Measurements from ENCODE around the gene ZIC5. TPM values are rescaled to one million over a fixed set of nuclear protein-coding genes. Genes with fewer than 3 reads are reported as not detected.

Gene ZIC5
- total RNA-seq, 1 experiment from 2014 or later, result 1.2 TPM

DNA sequence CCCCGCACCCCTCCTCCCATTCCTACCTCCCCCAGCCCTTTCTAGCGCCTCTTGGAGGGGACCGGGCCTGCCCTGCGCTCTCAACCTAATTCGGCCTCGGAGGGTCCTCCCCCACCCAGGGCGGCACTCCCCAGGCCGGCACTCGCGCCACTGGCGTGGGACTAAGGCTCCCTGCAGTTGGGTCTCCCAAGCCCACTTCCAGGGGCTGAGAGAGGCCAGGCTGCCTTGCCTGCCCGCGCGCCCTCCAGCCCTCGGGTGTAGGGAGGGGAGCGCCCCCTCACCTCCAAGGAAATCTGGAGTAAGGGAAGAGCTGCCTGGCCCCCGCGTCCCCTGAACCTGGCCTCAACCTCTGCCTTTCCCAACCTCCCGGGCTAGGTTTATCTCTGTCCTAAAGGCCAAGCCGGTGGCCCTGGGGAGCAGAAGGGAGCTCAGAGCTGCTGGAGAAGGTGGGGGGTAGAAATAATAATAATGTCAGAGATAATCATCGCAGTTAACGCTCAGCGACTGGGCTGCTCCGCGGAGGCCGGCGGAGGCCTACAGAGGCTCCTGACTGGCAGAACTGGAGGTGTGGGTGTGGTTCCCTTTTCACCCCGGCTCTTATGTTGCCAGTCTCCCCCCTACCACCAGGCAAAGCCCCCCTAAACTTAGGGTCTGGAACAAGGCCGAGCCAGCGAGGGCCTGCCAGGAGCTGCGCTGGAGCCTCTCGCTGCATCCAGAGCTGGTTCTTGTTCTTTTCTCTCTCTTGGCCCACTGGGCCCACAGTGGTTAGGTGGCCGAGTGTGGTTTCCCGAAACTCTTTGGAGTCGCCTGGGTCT lies 19.7 kb upstream of the ZIC5 start:
- Histone ChIP-seq H3K9me3 (replicated peaks) (no peaks in the 10 kb centered on the region), H3K36me3 (no peaks in the 10 kb centered on the region), H3K27ac (no peak overlapping the region), H3K4me3 (no peak overlapping the region), H3K4me1 (peaks cover 12% of the 10 kb centered on the region; the same call in 1 of the 2 replicates), H3K27me3 (no peaks in the 10 kb centered on the region)
- DNase-seq, result no peak

DNA sequence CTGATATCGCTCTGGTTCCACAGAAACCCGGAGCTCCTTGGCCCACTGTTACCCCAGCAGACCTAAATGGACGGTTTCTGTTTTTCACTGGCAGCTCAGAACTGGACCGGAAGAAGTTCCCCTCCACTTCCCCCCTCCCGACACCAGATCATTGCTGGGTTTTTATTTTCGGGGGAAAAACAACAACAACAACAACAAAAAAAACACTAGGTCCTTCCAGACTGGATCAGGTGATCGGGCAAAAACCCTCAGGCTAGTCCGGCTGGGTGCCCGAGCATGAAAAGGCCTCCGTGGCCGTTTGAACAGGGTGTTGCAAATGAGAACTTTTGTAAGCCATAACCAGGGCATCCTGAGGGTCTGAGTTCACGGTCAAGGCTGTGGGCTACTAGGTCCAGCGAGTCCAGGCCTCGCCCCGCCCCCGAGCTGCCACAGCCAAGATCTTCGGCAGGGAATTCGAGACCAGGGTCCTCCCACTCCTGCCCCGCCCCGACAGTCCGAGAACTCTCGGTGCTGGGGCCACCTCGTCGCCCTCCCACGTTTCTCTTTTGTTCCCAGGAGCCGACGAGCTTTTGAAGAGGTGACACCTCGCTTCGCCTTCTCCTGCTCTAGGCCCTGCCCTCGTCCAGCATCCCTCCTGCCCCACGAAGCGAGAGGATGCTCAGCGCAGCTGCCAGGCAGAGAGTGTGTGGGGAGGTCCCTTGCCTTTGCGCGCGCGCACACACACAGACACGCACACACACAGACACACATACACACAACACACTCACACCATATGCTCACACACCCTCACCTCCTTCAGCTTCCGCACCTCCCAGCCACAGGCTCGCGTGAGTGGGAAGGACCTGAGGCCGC lies 18.8 kb upstream of the ZIC5 start:
- no peak for DNase-seq
- Histone ChIP-seq H3K4me1 (peaks cover 12% of the 10 kb centered on the region; the same call in 1 of the 2 replicates), H3K27ac (no peak overlapping the region), H3K27me3 (no peaks in the 10 kb centered on the region), H3K9me3 (replicated peaks) (no peaks in the 10 kb centered on the region), H3K36me3 (no peaks in the 10 kb centered on the region), H3K4me3 (no peak overlapping the region)

DNA sequence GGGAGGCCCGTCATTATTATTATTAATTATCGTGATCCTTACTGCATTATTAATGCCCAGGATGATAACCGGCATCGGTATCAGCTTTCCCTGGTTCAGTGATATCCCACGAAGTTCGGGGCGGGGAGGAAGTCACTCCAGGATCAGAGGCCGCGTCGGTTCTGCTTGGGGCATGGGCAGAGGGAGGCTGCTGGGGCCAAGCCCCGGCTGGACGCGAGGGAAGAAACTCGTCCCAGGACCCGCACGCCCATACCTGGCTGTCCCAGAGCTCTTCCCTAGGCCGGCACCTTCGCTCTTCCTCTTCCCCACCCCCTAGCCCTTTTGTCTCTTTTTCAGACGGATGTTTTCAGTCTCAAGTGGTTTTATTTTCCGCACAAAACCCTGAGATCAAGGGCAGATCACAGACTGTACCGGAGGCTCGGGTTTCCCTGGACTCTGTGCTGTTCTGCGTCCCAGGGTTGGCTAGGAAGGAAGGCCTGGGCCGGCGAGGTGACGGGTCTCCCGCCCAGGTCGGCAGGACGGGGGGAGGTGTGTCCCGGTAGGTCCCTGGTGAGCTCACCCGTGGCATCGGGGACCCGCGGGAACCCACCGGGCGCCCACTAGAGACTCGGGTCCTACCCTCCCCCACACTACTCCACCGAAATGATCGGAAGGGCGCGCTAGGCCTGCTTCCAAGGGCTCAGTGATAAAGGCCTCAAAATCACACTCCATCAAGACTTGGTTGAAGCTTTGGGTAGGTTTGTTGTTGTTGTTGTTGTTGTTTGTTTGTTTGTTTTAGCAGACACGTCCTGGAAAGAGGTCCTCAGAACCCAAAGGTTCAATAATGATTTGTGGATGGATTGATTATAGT lies 17.9 kb upstream of the ZIC5 start:
- Histone ChIP-seq H3K9me3 (replicated peaks) (no peaks in the 10 kb centered on the region), H3K4me1 (peaks cover 12% of the 10 kb centered on the region; the same call in 1 of the 2 replicates), H3K36me3 (no peaks in the 10 kb centered on the region), H3K27me3 (no peaks in the 10 kb centered on the region), H3K4me3 (no peak overlapping the region), H3K27ac (no peak overlapping the region)
- no peak for DNase-seq

DNA sequence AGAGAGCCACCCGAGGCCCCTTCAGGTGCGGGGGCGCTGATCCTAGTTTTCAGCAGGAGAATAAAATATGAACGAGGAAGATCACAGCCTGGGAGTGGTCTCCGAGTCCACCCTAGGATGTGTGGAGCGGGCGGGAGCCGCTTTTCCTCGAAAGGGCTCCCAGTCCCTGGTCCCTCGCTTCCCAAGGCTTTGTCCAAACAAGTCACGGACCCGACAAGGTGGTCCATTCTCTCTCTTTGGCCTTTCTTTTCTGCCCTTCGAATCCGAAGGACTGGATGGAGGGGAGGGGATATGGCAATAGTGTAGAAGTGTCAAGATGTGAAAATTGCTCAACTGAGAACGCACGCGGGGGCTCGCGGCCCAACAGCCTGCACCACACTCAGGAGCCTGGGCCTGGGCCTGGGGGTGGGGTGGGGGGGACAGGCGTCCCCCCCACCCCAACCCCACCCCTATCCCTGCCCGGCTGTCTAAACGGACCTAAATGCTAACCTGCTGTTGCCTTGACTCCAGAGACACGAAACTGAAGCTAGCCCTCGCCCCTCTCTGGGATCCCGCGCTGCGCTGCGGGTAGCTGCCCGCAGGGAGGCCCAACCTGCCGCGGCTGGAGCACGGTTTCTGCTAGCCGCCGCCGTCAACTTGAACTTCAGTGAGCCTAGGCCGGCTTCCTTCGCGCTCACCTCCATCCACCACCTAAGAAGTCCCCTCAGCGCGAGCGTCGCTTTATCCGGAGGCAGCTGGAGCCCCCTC lies 17.1 kb upstream of the ZIC5 start:
- H3K9me3 ChIP-seq (replicated peaks), result no peaks in the 10 kb centered on the region
- DNase-seq, result no peak
- no peaks in the 10 kb centered on the region for H3K27me3 ChIP-seq
- H3K27ac ChIP-seq, result no peak overlapping the region
- no peak overlapping the region for H3K4me3 ChIP-seq
- no peaks in the 10 kb centered on the region for H3K36me3 ChIP-seq
- H3K4me1 ChIP-seq, result peaks cover 12% of the 10 kb centered on the region; the same call in 1 of the 2 replicates

DNA sequence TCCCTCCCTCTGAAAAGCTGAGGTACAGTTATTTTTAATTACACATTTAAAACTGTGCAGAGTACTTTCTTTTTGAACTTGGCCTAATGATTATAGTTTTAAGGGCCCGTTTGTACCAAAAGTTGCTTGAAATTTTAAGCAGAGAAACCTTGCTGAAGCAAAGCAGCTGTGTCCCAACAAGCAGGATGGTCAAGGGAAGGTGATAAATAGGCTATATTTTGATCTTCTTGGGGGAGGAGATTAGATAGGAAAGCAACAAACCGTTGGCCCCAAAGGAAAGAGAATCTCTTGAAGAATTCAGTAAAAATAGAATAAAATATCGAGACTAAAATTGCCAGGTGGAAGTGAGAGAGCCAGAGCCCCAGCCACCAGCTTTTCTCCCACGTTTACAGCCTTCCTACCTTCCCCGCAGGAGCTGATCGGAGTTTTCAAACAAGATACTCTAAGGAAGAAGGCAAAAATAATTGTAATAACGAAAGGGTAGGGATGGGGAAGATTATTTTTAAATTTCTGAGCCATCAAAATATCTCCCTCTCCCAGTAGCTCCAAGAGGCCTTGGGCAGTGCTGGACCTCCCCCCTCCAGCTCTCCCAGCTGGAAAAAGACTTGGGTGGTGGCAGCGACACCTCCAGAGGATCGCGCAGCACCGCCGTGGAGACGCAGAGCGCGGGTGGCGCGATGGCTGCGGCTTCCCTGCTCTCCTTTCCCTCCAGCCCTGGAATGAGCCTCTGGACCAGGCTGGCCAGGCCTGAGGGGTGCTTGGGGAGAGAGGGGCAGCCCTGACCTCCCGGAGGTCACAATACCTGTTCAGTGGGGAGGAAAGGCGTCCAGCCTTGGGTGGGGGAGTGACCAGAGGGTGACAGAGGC lies 15.8 kb upstream of the ZIC5 start:
- Histone ChIP-seq H3K4me3 (no peak overlapping the region), H3K36me3 (no peaks in the 10 kb centered on the region), H3K4me1 (0 out of 2 replicates have a peak, but pooled peaks cover 2% of the 10 kb centered on the region), H3K27ac (no peak overlapping the region), H3K9me3 (replicated peaks) (no peaks in the 10 kb centered on the region), H3K27me3 (no peaks in the 10 kb centered on the region)
- DNase-seq, result no peak

DNA sequence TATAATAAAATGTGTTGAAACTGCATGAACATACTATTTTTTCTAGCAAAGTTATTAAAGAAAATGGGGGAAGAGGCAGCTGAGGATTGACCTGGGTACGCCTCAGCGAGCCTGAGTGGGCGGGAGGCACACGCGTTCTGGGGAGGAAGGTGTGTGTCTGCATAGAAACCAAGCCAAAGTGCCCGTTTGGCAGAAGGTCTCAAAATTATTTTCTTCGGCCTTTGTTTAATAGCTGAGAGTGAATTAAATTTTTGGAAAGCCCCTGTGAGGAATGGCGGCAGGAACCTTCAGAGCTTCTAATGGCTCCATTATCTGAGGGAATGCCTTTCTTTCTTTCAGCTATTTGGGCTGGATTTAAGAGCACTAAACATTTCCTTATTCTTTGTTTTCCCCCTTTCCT lies 15.2 kb upstream of the ZIC5 start:
- no peaks in the 10 kb centered on the region for H3K9me3 ChIP-seq (replicated peaks)
- H3K4me1 ChIP-seq, result no peaks in the 10 kb centered on the region
- no peak overlapping the region for H3K4me3 ChIP-seq
- H3K27me3 ChIP-seq, result no peaks in the 10 kb centered on the region
- no peak overlapping the region for H3K27ac ChIP-seq
- no peak for DNase-seq
- no peaks in the 10 kb centered on the region for H3K36me3 ChIP-seq

DNA sequence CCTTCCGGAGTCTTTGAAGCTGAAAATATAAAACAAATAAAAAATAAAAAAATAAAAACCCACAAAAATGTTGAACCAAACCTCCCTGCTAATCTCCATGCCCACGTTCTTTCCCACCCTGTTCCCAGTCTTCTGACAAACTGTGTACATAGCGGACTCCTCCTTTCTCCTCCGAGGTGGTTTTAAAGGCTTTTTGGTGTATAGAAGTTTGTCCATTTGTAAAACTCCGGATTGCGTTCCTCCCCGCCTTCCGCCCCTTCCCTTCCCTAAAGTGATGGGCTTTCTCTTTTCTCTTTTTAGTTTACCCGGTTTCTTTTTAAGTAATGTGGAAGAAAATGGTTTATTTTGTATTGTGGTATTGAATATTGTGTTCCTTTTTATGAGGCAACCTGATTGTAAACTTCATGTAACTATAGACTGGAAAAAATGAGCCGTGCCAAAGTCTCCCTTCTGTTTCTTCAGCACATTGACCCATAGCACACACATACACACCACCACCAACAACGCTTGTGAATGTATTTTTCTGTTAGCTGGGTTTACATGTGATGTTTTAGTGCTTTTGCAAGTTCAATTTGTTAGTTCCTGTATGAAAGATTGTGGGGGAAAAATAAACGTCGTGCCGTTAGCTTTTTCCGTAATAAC lies 14.4 kb upstream of the ZIC5 start:
- Histone ChIP-seq H3K4me1 (no peaks in the 10 kb centered on the region), H3K27me3 (no peaks in the 10 kb centered on the region), H3K9me3 (replicated peaks) (no peaks in the 10 kb centered on the region), H3K27ac (no peak overlapping the region), H3K36me3 (no peaks in the 10 kb centered on the region), H3K4me3 (no peak overlapping the region)
- no peak for DNase-seq

DNA sequence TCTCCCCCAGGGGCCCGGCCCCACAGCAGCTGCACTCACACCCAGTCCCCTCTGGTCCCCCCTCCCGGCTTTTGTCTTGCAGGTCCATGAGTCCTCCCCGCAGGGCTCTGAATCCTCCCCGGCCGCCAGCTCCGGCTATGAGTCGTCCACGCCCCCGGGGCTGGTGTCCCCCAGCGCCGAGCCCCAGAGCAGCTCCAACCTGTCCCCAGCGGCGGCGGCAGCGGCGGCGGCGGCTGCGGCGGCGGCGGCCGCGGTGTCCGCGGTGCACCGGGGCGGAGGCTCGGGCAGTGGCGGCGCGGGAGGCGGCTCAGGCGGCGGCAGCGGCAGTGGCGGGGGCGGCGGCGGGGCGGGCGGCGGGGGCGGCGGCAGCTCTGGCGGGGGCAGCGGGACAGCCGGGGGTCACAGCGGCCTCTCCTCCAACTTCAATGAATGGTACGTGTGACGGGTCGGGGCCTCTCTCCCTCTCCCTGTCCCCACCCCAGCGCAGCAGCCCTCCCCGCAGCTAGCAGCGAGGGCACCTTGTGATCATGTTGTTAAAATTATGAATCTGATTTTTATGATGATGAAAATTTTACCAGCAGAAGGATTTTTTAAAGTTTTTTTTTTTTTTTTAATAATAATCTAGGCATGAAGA lies 13.8 kb upstream of the ZIC5 start:
- Histone ChIP-seq H3K4me1 (no peaks in the 10 kb centered on the region), H3K27ac (no peak overlapping the region), H3K4me3 (no peak overlapping the region), H3K36me3 (no peaks in the 10 kb centered on the region), H3K9me3 (replicated peaks) (no peaks in the 10 kb centered on the region), H3K27me3 (no peaks in the 10 kb centered on the region)
- DNase-seq, result no peak

DNA sequence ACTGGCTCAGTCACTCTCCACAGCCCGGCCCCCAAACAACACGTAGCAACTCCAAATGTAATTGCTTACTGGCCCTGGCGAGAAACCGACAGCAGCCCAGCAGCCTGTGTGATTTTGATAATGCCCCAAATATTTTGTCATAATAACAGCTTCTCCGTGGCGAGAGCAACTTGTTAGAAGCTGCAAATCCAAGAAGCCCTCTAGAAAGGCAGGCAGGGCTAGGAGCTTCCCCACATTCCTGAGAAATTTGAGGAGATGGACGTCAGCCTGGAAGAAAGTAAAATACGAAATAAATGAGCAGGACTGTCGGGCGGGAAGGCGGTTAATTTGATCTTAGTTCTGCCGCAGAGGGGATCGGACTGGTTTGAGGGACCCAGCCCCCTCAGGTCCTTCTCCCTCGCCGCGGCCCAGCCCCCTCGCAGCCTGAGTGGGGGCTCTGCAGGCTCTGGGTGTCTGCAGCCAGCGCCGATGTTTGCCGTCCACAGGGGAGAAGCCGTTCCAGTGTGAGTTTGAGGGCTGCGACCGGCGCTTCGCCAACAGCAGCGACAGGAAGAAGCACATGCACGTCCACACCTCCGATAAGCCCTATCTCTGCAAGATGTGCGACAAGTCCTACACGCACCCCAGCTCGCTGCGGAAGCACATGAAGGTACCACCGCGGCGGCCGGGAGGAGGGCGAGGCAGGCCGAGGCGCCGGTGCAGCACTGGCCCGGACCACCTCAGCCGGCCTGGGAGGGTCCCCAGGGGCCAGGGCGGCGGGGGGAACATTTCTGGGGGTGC lies 13.1 kb upstream of the ZIC5 start:
- Histone ChIP-seq H3K36me3 (no peaks in the 10 kb centered on the region), H3K4me3 (no peak overlapping the region), H3K4me1 (no peaks in the 10 kb centered on the region), H3K27ac (no peak overlapping the region), H3K27me3 (no peaks in the 10 kb centered on the region), H3K9me3 (replicated peaks) (no peaks in the 10 kb centered on the region)
- no peak for DNase-seq

DNA sequence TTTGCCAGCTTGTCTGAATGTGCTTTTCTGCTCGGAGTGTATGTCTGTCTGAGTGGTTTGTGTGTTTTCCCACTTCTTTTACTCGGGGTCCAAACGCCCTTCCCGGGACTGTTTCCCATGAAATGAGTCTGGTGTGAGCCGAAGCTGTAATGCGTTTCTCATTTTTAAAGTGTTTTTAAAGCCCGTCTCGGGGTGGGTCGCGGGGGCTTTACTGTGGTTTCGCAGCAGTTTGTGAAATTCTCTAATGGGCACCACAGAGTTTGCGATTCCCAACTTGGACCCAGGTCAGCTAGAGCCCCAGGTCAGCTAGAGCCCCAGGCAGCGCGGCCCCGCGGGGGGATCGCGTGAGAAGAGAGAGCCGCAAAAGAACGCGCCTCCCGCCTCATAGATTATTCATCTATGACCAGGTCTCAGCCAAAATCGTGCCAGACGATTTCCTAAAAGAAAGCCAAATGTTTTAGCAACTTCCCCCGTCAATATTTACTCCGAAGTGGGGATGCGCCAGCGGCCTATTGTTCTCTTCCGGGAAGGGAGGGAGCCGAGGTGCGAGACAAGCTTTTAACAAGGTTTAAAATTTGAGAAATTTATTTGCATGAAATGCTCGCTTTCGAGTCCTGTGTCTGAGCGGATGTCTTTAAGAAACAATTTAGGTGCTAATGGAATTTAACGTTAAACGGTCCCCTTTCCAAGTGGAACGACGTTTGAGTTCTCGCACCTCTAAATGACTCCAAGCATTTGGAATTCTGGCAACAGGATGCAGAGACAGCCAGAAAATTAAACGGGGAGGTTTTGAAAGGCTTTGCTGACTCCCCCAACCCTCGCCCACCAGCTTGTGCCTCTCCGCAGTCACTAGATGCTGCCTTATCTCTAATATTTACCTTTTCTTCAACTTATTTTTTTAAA lies 12.2 kb upstream of the ZIC5 start:
- Histone ChIP-seq H3K27ac (no peak overlapping the region), H3K27me3 (no peaks in the 10 kb centered on the region), H3K4me3 (peak overlapping the region; percentile 77), H3K36me3 (no peaks in the 10 kb centered on the region), H3K4me1 (no peaks in the 10 kb centered on the region), H3K9me3 (replicated peaks) (no peaks in the 10 kb centered on the region)
- peak in 1 of 2 experiments; percentile 15 for DNase-seq

DNA sequence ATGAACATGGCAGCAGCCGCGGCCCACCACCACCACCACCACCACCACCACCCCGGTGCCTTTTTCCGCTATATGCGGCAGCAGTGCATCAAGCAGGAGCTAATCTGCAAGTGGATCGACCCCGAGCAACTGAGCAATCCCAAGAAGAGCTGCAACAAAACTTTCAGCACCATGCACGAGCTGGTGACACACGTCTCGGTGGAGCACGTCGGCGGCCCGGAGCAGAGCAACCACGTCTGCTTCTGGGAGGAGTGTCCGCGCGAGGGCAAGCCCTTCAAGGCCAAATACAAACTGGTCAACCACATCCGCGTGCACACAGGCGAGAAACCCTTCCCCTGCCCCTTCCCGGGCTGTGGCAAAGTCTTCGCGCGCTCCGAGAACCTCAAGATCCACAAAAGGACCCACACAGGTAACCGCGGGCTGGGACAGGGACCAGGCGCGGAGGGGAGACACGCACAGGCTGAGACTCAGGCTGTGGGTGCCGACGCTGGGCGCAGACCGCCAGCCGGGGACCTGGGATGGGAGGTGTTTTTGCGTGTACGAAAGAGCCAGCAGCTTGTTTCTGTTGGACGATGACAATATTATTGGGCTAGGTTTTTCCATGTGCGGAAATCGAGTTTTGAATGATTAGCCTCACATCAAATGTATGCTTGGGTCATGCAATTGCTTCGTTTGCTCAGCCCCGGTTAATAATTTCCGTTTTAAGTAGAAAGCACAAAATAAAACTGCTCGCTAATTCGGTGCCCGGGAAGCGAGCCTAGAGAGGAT lies 11.3 kb upstream of the ZIC5 start:
- Histone ChIP-seq H3K9me3 (replicated peaks) (no peaks in the 10 kb centered on the region), H3K36me3 (no peaks in the 10 kb centered on the region), H3K4me3 (peak overlapping the region; percentile 77), H3K27ac (no peak overlapping the region), H3K27me3 (no peaks in the 10 kb centered on the region), H3K4me1 (no peaks in the 10 kb centered on the region)
- DNase-seq, result peak; percentile 20 to 43
